ENCODE data around the gene DHRSX. TPM values are rescaled to one million over a fixed set of nuclear protein-coding genes. Genes with fewer than 3 reads are reported as not detected.

DHRSX gene
- total and polyA plus RNA-seq, 2 of the 13 experiments (the other 11 are each of a cell fraction or from before 2014, with no cell fraction given): 15.5 to 24.3 TPM

GRCh38 chrX:2497961-2498780, 2.6 kb downstream of the DHRSX start (continued):
- peak; percentile 94 for TF ChIP-seq PAXIP1 (CRISPR knock-in tag; conservative IDR thresholded peaks at IDR 0.05)
- TF ChIP-seq ZNF569 (CRISPR knock-in tag; IDR thresholded peaks at IDR 0.05; ENCODE audit: borderline replicate concordance): no peak
- TF ChIP-seq TCF7L2 (IDR thresholded peaks at IDR 0.05; ENCODE audit: low read depth, low read length): no peak
- no peak for TF ChIP-seq AGO2 (optimal IDR thresholded peaks at IDR 0.05; ENCODE audit: low read depth, low read length)
- TF ChIP-seq, protein P1, sequence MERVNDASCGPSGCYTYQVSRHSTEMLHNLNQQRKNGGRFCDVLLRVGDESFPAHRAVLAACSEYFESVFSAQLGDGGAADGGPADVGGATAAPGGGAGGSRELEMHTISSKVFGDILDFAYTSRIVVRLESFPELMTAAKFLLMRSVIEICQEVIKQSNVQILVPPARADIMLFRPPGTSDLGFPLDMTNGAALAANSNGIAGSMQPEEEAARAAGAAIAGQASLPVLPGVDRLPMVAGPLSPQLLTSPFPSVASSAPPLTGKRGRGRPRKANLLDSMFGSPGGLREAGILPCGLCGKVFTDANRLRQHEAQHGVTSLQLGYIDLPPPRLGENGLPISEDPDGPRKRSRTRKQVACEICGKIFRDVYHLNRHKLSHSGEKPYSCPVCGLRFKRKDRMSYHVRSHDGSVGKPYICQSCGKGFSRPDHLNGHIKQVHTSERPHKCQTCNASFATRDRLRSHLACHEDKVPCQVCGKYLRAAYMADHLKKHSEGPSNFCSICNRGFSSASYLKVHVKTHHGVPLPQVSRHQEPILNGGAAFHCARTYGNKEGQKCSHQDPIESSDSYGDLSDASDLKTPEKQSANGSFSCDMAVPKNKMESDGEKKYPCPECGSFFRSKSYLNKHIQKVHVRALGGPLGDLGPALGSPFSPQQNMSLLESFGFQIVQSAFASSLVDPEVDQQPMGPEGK (CRISPR knock-in tag; IDR thresholded peaks at IDR 0.05): 0 out of 2 replicates have a peak, but pooled peaks have one; percentile 21
- no peak for TF ChIP-seq ZXDC (CRISPR knock-in tag; IDR thresholded peaks at IDR 0.05)
- no peak for TF ChIP-seq KLF13 (CRISPR knock-in tag; IDR thresholded peaks at IDR 0.05)
- no peak for TF ChIP-seq HNRNPK (IDR thresholded peaks at IDR 0.05; ENCODE audit: low read depth, low read length, poor library complexity, severe bottlenecking)
- peak; percentile 61; the same call in 1 of the 2 replicates for TF ChIP-seq ZNF792 (CRISPR knock-in tag; IDR thresholded peaks at IDR 0.05)
- TF ChIP-seq PCBP2 (optimal IDR thresholded peaks at IDR 0.05; ENCODE audit: low read depth, low read length, poor library complexity, severe bottlenecking): no peak
- no peak for TF ChIP-seq PHB2 (IDR thresholded peaks at IDR 0.05; ENCODE audit: partially characterized antibody)
- TF ChIP-seq SRSF1 (optimal IDR thresholded peaks at IDR 0.05; ENCODE audit: low read depth, low read length): no peak
- TF ChIP-seq RORA (CRISPR knock-in tag; IDR thresholded peaks at IDR 0.05): no peak
- TF ChIP-seq, protein P2, sequence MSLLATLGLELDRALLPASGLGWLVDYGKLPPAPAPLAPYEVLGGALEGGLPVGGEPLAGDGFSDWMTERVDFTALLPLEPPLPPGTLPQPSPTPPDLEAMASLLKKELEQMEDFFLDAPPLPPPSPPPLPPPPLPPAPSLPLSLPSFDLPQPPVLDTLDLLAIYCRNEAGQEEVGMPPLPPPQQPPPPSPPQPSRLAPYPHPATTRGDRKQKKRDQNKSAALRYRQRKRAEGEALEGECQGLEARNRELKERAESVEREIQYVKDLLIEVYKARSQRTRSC (CRISPR knock-in tag; IDR thresholded peaks at IDR 0.05; ENCODE audit: low read depth): no peak
- no peak for TF ChIP-seq ZNF329 (CRISPR knock-in tag; IDR thresholded peaks at IDR 0.05; ENCODE audit: low read depth)
- no peak for TF ChIP-seq ZNF619 (CRISPR knock-in tag; IDR thresholded peaks at IDR 0.05)
- no peak for TF ChIP-seq U2AF1 (optimal IDR thresholded peaks at IDR 0.05; ENCODE audit: low read depth, low read length)
- TF ChIP-seq ZKSCAN8 (CRISPR knock-in tag; IDR thresholded peaks at IDR 0.05; ENCODE audit: borderline replicate concordance): peak; percentile 58
- TF ChIP-seq CREB1 (IDR thresholded peaks at IDR 0.05): no peak
- peak; percentile 40 for TF ChIP-seq CREB1 (CRISPR knock-in tag; IDR thresholded peaks at IDR 0.05)

All from HepG2 (cell line).